ENCODE results near the gene ZNF322. TPM values are rescaled to one million over a fixed set of nuclear protein-coding genes. Genes with fewer than 3 reads are reported as not detected.

Gene ZNF322
- total RNA-seq, 4 donors from 2014 or later = 38.7 to 184 (median 61.5) TPM

- no peaks in the 10 kb centered on the region for H3K9me3 ChIP-seq
- peak within 1 kb of the TSS; percentile 85 to 87 for H3K27ac ChIP-seq
- DNase-seq = peak; percentile 98
- peak within 1 kb of the TSS; percentile 88 to 94 for H3K4me3 ChIP-seq
- peaks cover 0 to 24% of the 10 kb centered on the region in 2 donors for H3K27me3 ChIP-seq
- TF ChIP-seq POLR2A (IDR thresholded peaks at IDR 0.05) (peak; percentile 50 to 84), CTCF (IDR thresholded peaks at IDR 0.05) (peak in 2 of 4 experiments; percentile 22 to 34)
- H3K36me3 ChIP-seq = no peaks in the 10 kb centered on the region
- intact Hi-C loops (cut with DNase I; ENCODE audit: low total_unique reads) = loop anchor here (5.0 kb wide), 1 partner anchor 254 kb away; no protein-coding TSS in a partner anchor
- H3K4me1 ChIP-seq = peaks cover 0 to 8% of the 10 kb centered on the region in 2 donors
Measured at GRCh38 chr6:26596579-26597388, 62.8 kb downstream of the ZNF322 start, which contains the start of gene ABT1. ABT1 (plus strand) TSS chr6:26596953; CDS start chr6:26596983, 30 bp downstream.

GRCh38 chr6:26595669-26596269, 63.8 kb downstream of the ZNF322 start:
- H3K36me3 ChIP-seq = no peaks in the 10 kb centered on the region
- intact Hi-C loops (cut with DNase I; ENCODE audit: low total_unique reads) = loop anchor here (5.0 kb wide), 1 partner anchor 253 kb away; no protein-coding TSS in a partner anchor
- peak overlapping the region; percentile 88 to 94 for H3K4me3 ChIP-seq
- peaks cover 0 to 8% of the 10 kb centered on the region in 2 donors for H3K4me1 ChIP-seq
- peak overlapping the region; percentile 85 to 87 for H3K27ac ChIP-seq
- DNase-seq = peak; percentile 91 to 94
- peak; percentile 88 to 97 (median 90) for TF ChIP-seq CTCF (IDR thresholded peaks at IDR 0.05)
- TF ChIP-seq POLR2A (IDR thresholded peaks at IDR 0.05) = peak in 1 of 2 donors; percentile 22
- H3K9me3 ChIP-seq = no peaks in the 10 kb centered on the region
- H3K27me3 ChIP-seq = peaks cover 0 to 35% of the 10 kb centered on the region in 2 donors

GRCh38 chr6:26594730-26595632, 64.6 kb downstream of the ZNF322 start:
- intact Hi-C loops (cut with DNase I; ENCODE audit: low total_unique reads) = loop anchor here (5.0 kb wide), 1 partner anchor 253 kb away; no protein-coding TSS in a partner anchor
- Histone ChIP-seq H3K36me3 (no peaks in the 10 kb centered on the region), H3K27me3 (peaks cover 0 to 39% of the 10 kb centered on the region in 2 donors), H3K4me3 (peak overlapping the region; percentile 88 to 94), H3K4me1 (peaks cover 0 to 8% of the 10 kb centered on the region in 2 donors), H3K9me3 (no peaks in the 10 kb centered on the region), H3K27ac (peak overlapping the region; percentile 85 to 87)
- TF ChIP-seq POLR2A (IDR thresholded peaks at IDR 0.05) (no peak), CTCF (IDR thresholded peaks at IDR 0.05) (no peak)
- DNase-seq = peak; percentile 51 to 52

GRCh38 chr6:26594131-26594498, 65.4 kb downstream of the ZNF322 start:
- peaks cover 0 to 46% of the 10 kb centered on the region in 2 donors for H3K27me3 ChIP-seq
- no peak overlapping the region for H3K27ac ChIP-seq
- intact Hi-C loops (cut with DNase I; ENCODE audit: low total_unique reads) = no loop called here
- no peak overlapping the region for H3K4me3 ChIP-seq
- no peaks in the 10 kb centered on the region for H3K9me3 ChIP-seq
- no peak for TF ChIP-seq POLR2A (IDR thresholded peaks at IDR 0.05)
- TF ChIP-seq CTCF (IDR thresholded peaks at IDR 0.05) = no peak
- peaks cover 0 to 8% of the 10 kb centered on the region in 2 donors for H3K4me1 ChIP-seq
- no peak for DNase-seq
- H3K36me3 ChIP-seq = no peaks in the 10 kb centered on the region

Data from uterus (tissue), 4 donors.